Activated naive CD8-positive, alpha-beta T cell treated with anti-CD3 and anti-CD28 coated beads for 36 hours (primary cell): ENCODE results near the gene ANKLE1. TPM values are rescaled to one million over a fixed set of nuclear protein-coding genes. Genes with fewer than 3 reads are reported as not detected.
"Not testable (repeated sequence)": the region's sequence is repeated elsewhere in the genome, so short reads cannot be mapped to it uniquely, and the experiment has no call there.

Experiments used
- DNase-seq: peaks from one replicate; pipeline ENCODE4 v3.0.0; 2021
- H3K27ac Mint-ChIP-seq: one replicate; pipeline ENCODE4 v1.8.0; 2022; ENCODE audit warnings: mild to moderate bottlenecking, moderate library complexity, mixed read lengths
- H3K27me3 Mint-ChIP-seq: one replicate; pipeline ENCODE4 v1.8.0; 2022; ENCODE audit warnings: mild to moderate bottlenecking, mixed read lengths
- H3K36me3 Mint-ChIP-seq: one replicate; pipeline ENCODE4 v1.8.0; 2021; ENCODE audit warnings: mild to moderate bottlenecking, mixed read lengths
- H3K4me1 Mint-ChIP-seq: one replicate; pipeline ENCODE4 v1.8.0; 2021; ENCODE audit warnings: mixed read lengths
- H3K4me3 Mint-ChIP-seq: one replicate; pipeline ENCODE4 v1.8.0; 2022; ENCODE audit warnings: mild to moderate bottlenecking, moderate library complexity, mixed read lengths
- H3K9me3 Mint-ChIP-seq: one replicate; pipeline ENCODE4 v1.8.0; 2022; ENCODE audit warnings: mixed read lengths
- total RNA-seq, 2 experiments: library from RNA; stranded (reverse); gene quantifications; one replicate each; pipeline ENCODE4 v1.2.3, GENCODE V29; 2021

ANKLE1 gene
- total RNA-seq, 2 experiments from 2014 or later, result 22.9 to 23.2 TPM

- H3K27ac Mint-ChIP-seq, result no peak overlapping the region
- H3K9me3 Mint-ChIP-seq, result no peaks in the 10 kb centered on the region
- H3K4me1 Mint-ChIP-seq, result peaks cover 4% of the 10 kb centered on the region
- peaks cover 30% of the 10 kb centered on the region for H3K36me3 Mint-ChIP-seq
- H3K27me3 Mint-ChIP-seq, result peaks cover 2% of the 10 kb centered on the region
- no peak for DNase-seq
- no peak overlapping the region for H3K4me3 Mint-ChIP-seq
These were observed 5.1 kb downstream of the ANKLE1 start for GRCh38 chr19:17286752-17287151.

GRCh38 chr19:17289489-17289888, 7.8 kb downstream of the ANKLE1 start:
- H3K4me3 Mint-ChIP-seq, result no peak overlapping the region
- peaks cover 16% of the 10 kb centered on the region for H3K36me3 Mint-ChIP-seq
- H3K27ac Mint-ChIP-seq, result no peak overlapping the region
- H3K27me3 Mint-ChIP-seq, result no peaks in the 10 kb centered on the region
- no peaks in the 10 kb centered on the region for H3K9me3 Mint-ChIP-seq
- peak; percentile 67 for DNase-seq
- peaks cover 5% of the 10 kb centered on the region for H3K4me1 Mint-ChIP-seq

GRCh38 chr19:17292301-17293074, 10.8 kb downstream of the ANKLE1 start:
- Mint-ChIP-seq H3K27me3 (no peaks in the 10 kb centered on the region), H3K4me3 (peak overlapping the region; percentile 88), H3K36me3 (peaks cover 6% of the 10 kb centered on the region), H3K9me3 (no peaks in the 10 kb centered on the region), H3K4me1 (peaks cover 11% of the 10 kb centered on the region), H3K27ac (peak overlapping the region; percentile 84)
- peak; percentile 89 for DNase-seq

- no peak for DNase-seq
- H3K36me3 Mint-ChIP-seq, result peaks cover 6% of the 10 kb centered on the region
- H3K9me3 Mint-ChIP-seq, result no peaks in the 10 kb centered on the region
- no peaks in the 10 kb centered on the region for H3K27me3 Mint-ChIP-seq
- peaks cover 11% of the 10 kb centered on the region for H3K4me1 Mint-ChIP-seq
- H3K4me3 Mint-ChIP-seq, result no peak overlapping the region
- H3K27ac Mint-ChIP-seq, result no peak overlapping the region
These were observed 11.9 kb downstream of the ANKLE1 start for GRCh38 chr19:17293605-17294004.

- no peaks in the 10 kb centered on the region for H3K27me3 Mint-ChIP-seq
- H3K36me3 Mint-ChIP-seq, result peaks cover 6% of the 10 kb centered on the region
- no peak overlapping the region for H3K4me3 Mint-ChIP-seq
- peaks cover 11% of the 10 kb centered on the region for H3K4me1 Mint-ChIP-seq
- H3K9me3 Mint-ChIP-seq, result no peaks in the 10 kb centered on the region
- no peak overlapping the region for H3K27ac Mint-ChIP-seq
- peak; percentile 66 for DNase-seq
These were observed 12.6 kb downstream of the ANKLE1 start for GRCh38 chr19:17294051-17294891.

GRCh38 chr19:17295551-17295950, 13.8 kb downstream of the ANKLE1 start:
- peaks cover 11% of the 10 kb centered on the region for H3K4me1 Mint-ChIP-seq
- not testable (repeated sequence) for DNase-seq, H3K27me3 Mint-ChIP-seq, H3K36me3 Mint-ChIP-seq, H3K27ac Mint-ChIP-seq, H3K4me3 Mint-ChIP-seq, H3K9me3 Mint-ChIP-seq

GRCh38 chr19:17296273-17296672, 14.6 kb downstream of the ANKLE1 start:
- Mint-ChIP-seq H3K4me1 (peaks cover 11% of the 10 kb centered on the region), H3K4me3 (no peak overlapping the region), H3K9me3 (no peaks in the 10 kb centered on the region), H3K27ac (peak overlapping the region; percentile 20), H3K36me3 (peaks cover 6% of the 10 kb centered on the region), H3K27me3 (no peaks in the 10 kb centered on the region)
- no peak for DNase-seq

GRCh38 chr19:17296976-17297375, 15.3 kb downstream of the ANKLE1 start:
- H3K9me3 Mint-ChIP-seq, result no peaks in the 10 kb centered on the region
- peaks cover 9% of the 10 kb centered on the region for H3K4me1 Mint-ChIP-seq
- peaks cover 6% of the 10 kb centered on the region for H3K36me3 Mint-ChIP-seq
- H3K4me3 Mint-ChIP-seq, result no peak overlapping the region
- H3K27me3 Mint-ChIP-seq, result no peaks in the 10 kb centered on the region
- no peak overlapping the region for H3K27ac Mint-ChIP-seq
- no peak for DNase-seq

- Mint-ChIP-seq H3K27me3 (no peaks in the 10 kb centered on the region), H3K9me3 (no peaks in the 10 kb centered on the region), H3K36me3 (peaks cover 3% of the 10 kb centered on the region), H3K27ac (no peak overlapping the region), H3K4me1 (peaks cover 24% of the 10 kb centered on the region), H3K4me3 (no peak overlapping the region)
- DNase-seq, result no peak
These were observed 19.4 kb downstream of the ANKLE1 start for GRCh38 chr19:17300992-17301619.

GRCh38 chr19:17302391-17303166, 20.9 kb downstream of the ANKLE1 start:
- peak; percentile 21 for DNase-seq
- Mint-ChIP-seq H3K9me3 (no peaks in the 10 kb centered on the region), H3K36me3 (peaks cover 10% of the 10 kb centered on the region), H3K27me3 (no peaks in the 10 kb centered on the region), H3K4me3 (peak overlapping the region; percentile 66), H3K4me1 (peaks cover 25% of the 10 kb centered on the region), H3K27ac (no peak overlapping the region)

GRCh38 chr19:17303167-17303939, 21.7 kb downstream of the ANKLE1 start, which contains the start of gene ABHD8:
Gene ABHD8 (minus strand): TSS chr19:17303425. CDS start chr19:17301616, 1,809 bp downstream.
- H3K27me3 Mint-ChIP-seq, result no peaks in the 10 kb centered on the region
- peak within 1 kb of the TSS; percentile 66 for H3K4me3 Mint-ChIP-seq
- peaks cover 30% of the 10 kb centered on the region for H3K4me1 Mint-ChIP-seq
- no peaks in the 10 kb centered on the region for H3K9me3 Mint-ChIP-seq
- DNase-seq, result peak; percentile 93
- H3K27ac Mint-ChIP-seq, result peak within 1 kb of the TSS; percentile 8
- peaks cover 13% of the 10 kb centered on the region for H3K36me3 Mint-ChIP-seq

GRCh38 chr19:17303940-17304267, 22.2 kb downstream of the ANKLE1 start:
- Mint-ChIP-seq H3K9me3 (no peaks in the 10 kb centered on the region), H3K27me3 (no peaks in the 10 kb centered on the region), H3K36me3 (peaks cover 13% of the 10 kb centered on the region), H3K4me1 (peaks cover 30% of the 10 kb centered on the region), H3K27ac (peak overlapping the region; percentile 8), H3K4me3 (peak overlapping the region; percentile 66)
- no peak for DNase-seq

GRCh38 chr19:17304386-17305215, 22.9 kb downstream of the ANKLE1 start:
- H3K27me3 Mint-ChIP-seq, result no peaks in the 10 kb centered on the region
- peaks cover 15% of the 10 kb centered on the region for H3K36me3 Mint-ChIP-seq
- peak overlapping the region; percentile 91 for H3K4me3 Mint-ChIP-seq
- H3K4me1 Mint-ChIP-seq, result peaks cover 33% of the 10 kb centered on the region
- peak overlapping the region; percentile 91 for H3K27ac Mint-ChIP-seq
- no peak for DNase-seq
- no peaks in the 10 kb centered on the region for H3K9me3 Mint-ChIP-seq
